ENCODE data around the gene WNT3. TPM values are rescaled to one million over a fixed set of nuclear protein-coding genes. Genes with fewer than 3 reads are reported as not detected.

WNT3 gene
- total and polyA plus RNA-seq, 8 donors, result 1.7 to 3.0 (median 2.4) TPM

DNA sequence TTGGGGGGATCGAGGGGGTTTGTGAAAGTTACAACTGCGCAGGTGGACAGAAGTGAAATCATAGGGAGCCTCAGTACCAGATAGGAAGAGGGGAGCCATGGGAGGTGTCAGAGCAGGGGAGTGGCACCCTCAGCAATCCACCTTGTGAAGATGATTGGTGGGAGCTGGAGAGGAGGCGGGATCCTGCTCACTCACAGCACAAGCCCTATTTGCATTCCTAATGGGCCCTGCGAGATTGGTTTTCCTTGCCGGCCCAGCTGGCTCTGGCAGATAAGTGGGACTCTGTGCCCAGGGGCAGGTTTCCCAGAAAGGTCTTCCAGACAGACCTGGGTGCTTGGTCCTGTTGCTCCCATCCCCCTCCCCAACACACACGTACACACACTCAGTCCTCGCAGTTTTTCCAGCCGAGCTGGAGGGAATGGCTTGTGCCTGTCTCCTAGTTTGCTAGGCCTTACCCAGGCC, 9.4 kb downstream of the WNT3 start:
- H3K27me3 ChIP-seq, result peaks cover 0 to 36% of the 10 kb centered on the region in 2 donors
- H3K27ac ChIP-seq, result no peak overlapping the region
- H3K4me3 ChIP-seq, result no peak overlapping the region
- H3K4me1 ChIP-seq, result no peaks in the 10 kb centered on the region
- no peaks in the 10 kb centered on the region for H3K9me3 ChIP-seq
- H3K36me3 ChIP-seq, result no peaks in the 10 kb centered on the region
- TF ChIP-seq CTCF (IDR thresholded peaks at IDR 0.05), result no peak
- DNase-seq, result no peak
- no peak for ATAC-seq
- intact Hi-C loops (cut with DNase I), result no loop called here

GRCh38 chr17:46805771-46806170, 12.7 kb downstream of the WNT3 start:
- H3K27ac ChIP-seq, result no peak overlapping the region
- TF ChIP-seq CTCF (IDR thresholded peaks at IDR 0.05), result no peak
- no peaks in the 10 kb centered on the region for H3K36me3 ChIP-seq
- H3K27me3 ChIP-seq, result peaks cover 0 to 2% of the 10 kb centered on the region in 2 donors
- H3K9me3 ChIP-seq, result no peaks in the 10 kb centered on the region
- no peak overlapping the region for H3K4me3 ChIP-seq
- intact Hi-C loops (cut with DNase I), result no loop called here
- ATAC-seq, result no peak
- DNase-seq, result no peak
- no peaks in the 10 kb centered on the region for H3K4me1 ChIP-seq

- Histone ChIP-seq H3K36me3 (no peaks in the 10 kb centered on the region), H3K27ac (no peak overlapping the region), H3K4me1 (no peaks in the 10 kb centered on the region), H3K27me3 (no peaks in the 10 kb centered on the region), H3K9me3 (no peaks in the 10 kb centered on the region), H3K4me3 (no peak overlapping the region)
- intact Hi-C loops (cut with DNase I), result no loop called here
- no peak for TF ChIP-seq CTCF (IDR thresholded peaks at IDR 0.05)
- no peak for ATAC-seq
- DNase-seq, result no peak
These were observed 14.9 kb downstream of the WNT3 start for GRCh38 chr17:46803544-46803943.

DNA sequence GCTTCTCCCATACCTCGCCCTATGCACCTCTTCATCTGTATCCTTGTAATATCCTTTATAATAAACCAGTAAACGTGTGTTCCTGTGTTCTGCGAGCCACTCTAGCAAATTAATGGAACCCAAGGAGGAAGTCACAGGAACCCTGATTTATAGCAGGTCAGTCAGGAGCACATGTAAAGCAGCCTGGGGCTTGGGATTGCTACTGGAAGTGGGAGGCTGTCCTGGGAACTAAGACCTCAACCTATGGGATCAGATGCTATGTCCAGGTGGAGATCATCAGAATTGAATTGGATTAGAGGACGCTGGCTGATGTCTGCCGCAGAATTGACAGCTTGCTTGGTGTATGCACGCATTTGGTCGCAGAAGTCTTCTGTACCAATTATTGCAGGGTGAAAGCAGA, 15.7 kb downstream of the WNT3 start:
- no peaks in the 10 kb centered on the region for H3K36me3 ChIP-seq
- H3K4me3 ChIP-seq, result no peak overlapping the region
- H3K27me3 ChIP-seq, result no peaks in the 10 kb centered on the region
- ATAC-seq (no peak), DNase-seq (no peak)
- H3K4me1 ChIP-seq, result no peaks in the 10 kb centered on the region
- H3K27ac ChIP-seq, result no peak overlapping the region
- no peak for TF ChIP-seq CTCF (IDR thresholded peaks at IDR 0.05)
- intact Hi-C loops (cut with DNase I), result no loop called here
- no peaks in the 10 kb centered on the region for H3K9me3 ChIP-seq

GRCh38 chr17:46800573-46800972, 17.9 kb downstream of the WNT3 start:
- Histone ChIP-seq H3K27me3 (peaks cover 0 to 13% of the 10 kb centered on the region in 2 donors), H3K4me3 (no peak overlapping the region), H3K4me1 (no peaks in the 10 kb centered on the region), H3K27ac (no peak overlapping the region), H3K36me3 (no peaks in the 10 kb centered on the region), H3K9me3 (no peaks in the 10 kb centered on the region)
- intact Hi-C loops (cut with DNase I), result no loop called here
- TF ChIP-seq CTCF (IDR thresholded peaks at IDR 0.05), result no peak
- ATAC-seq (no peak), DNase-seq (no peak)
